Neutrophil (primary cell): ENCODE measurements around the gene TRIM24.

Experiments
- H3K27ac ChIP-seq: fragments of 200-600 bp; sonication (generic); 2 replicates; pipeline ENCODE4 v1.5.1; 2016; ENCODE audit warnings: mild to moderate bottlenecking, moderate library complexity
- H3K27me3 ChIP-seq: fragments of 200-600 bp; sonication (generic); 2 replicates; pipeline ENCODE4 v1.6.0; 2016; ENCODE audit warnings: mild to moderate bottlenecking
- H3K36me3 ChIP-seq: fragments of 200-600 bp; sonication (generic); 2 replicates; pipeline ENCODE4 v1.5.1; 2017
- H3K4me1 ChIP-seq, 2 experiments: fragments of 200-600 bp in 1 of 2; sonication (generic) in 1 of 2; 1 replicate in 1 of 2; 2 replicates in 1 of 2; pipeline versions ENCODE4 v1.5.1 to v1.6.1; 2013 to 2016; ENCODE audit warnings: low read depth in 1 of 2, low read length in 1 of 2, mild to moderate bottlenecking in 1 of 2, moderate library complexity in 1 of 2; ENCODE audit not compliant: control insufficient read depth in 1 of 2, insufficient read depth in 1 of 2
- H3K4me3 ChIP-seq, 2 experiments: fragments of 200-600 bp in 1 of 2; sonication (generic) in 1 of 2; 1 replicate in 1 of 2; 2 replicates in 1 of 2; pipeline ENCODE4 v1.5.1; 2013 to 2016; ENCODE audit warnings: low read depth in 1 of 2, low read length in 1 of 2, mild to moderate bottlenecking in 1 of 2, moderate library complexity in 1 of 2
- H3K9me3 ChIP-seq: fragments of 200-600 bp; sonication (generic); 2 replicates; pipeline ENCODE4 v1.5.1; 2016
- CTCF ChIP-seq: fragments of 200-600 bp; sonication (generic); IDR thresholded peaks from 2 replicates; pipeline ENCODE4 v1.5.1; 2016; ENCODE audit warnings: antibody characterized with exemption

Gene TRIM24

GRCh38 chr7:138545123-138545522, 85.1 kb downstream of the TRIM24 start:
- TF ChIP-seq CTCF, result no peak
- H3K27ac ChIP-seq, result no peak overlapping the region
- no peaks in the 10 kb centered on the region for H3K36me3 ChIP-seq
- no peak overlapping the region for H3K4me3 ChIP-seq
- H3K27me3 ChIP-seq, result no peaks in the 10 kb centered on the region
- no peaks in the 10 kb centered on the region for H3K4me1 ChIP-seq
- H3K9me3 ChIP-seq, result no peaks in the 10 kb centered on the region

- H3K36me3 ChIP-seq, result peaks cover 5% of the 10 kb centered on the region
- H3K9me3 ChIP-seq, result peaks cover 2% of the 10 kb centered on the region
- no peaks in the 10 kb centered on the region for H3K27me3 ChIP-seq
- H3K27ac ChIP-seq, result no peak overlapping the region
- H3K4me3 ChIP-seq, result no peak overlapping the region
- no peak for TF ChIP-seq CTCF
- no peaks in the 10 kb centered on the region for H3K4me1 ChIP-seq
Measured at GRCh38 chr7:138546064-138546619, 86.1 kb downstream of the TRIM24 start.

- H3K4me1 ChIP-seq, result no peaks in the 10 kb centered on the region
- H3K4me3 ChIP-seq, result no peak overlapping the region
- H3K9me3 ChIP-seq, result peaks cover 4% of the 10 kb centered on the region
- H3K27ac ChIP-seq, result no peak overlapping the region
- peaks cover 12% of the 10 kb centered on the region for H3K36me3 ChIP-seq
- TF ChIP-seq CTCF, result no peak
- no peaks in the 10 kb centered on the region for H3K27me3 ChIP-seq
Measured at GRCh38 chr7:138546829-138547228, 86.8 kb downstream of the TRIM24 start.

- Histone ChIP-seq H3K27ac (no peak overlapping the region), H3K4me3 (no peak overlapping the region), H3K27me3 (no peaks in the 10 kb centered on the region), H3K4me1 (no peaks in the 10 kb centered on the region), H3K36me3 (peaks cover 34% of the 10 kb centered on the region), H3K9me3 (peaks cover 4% of the 10 kb centered on the region)
- TF ChIP-seq CTCF, result no peak
Measured at GRCh38 chr7:138549082-138549481, 89.0 kb downstream of the TRIM24 start.

GRCh38 chr7:138550337-138550736, 90.3 kb downstream of the TRIM24 start:
- Histone ChIP-seq H3K9me3 (peaks cover 4% of the 10 kb centered on the region), H3K4me1 (no peaks in the 10 kb centered on the region), H3K27ac (no peak overlapping the region), H3K27me3 (no peaks in the 10 kb centered on the region), H3K36me3 (peaks cover 43% of the 10 kb centered on the region), H3K4me3 (no peak overlapping the region)
- TF ChIP-seq CTCF, result no peak

GRCh38 chr7:138551102-138551501, 91.0 kb downstream of the TRIM24 start:
- no peaks in the 10 kb centered on the region for H3K27me3 ChIP-seq
- no peak overlapping the region for H3K27ac ChIP-seq
- H3K4me1 ChIP-seq, result no peaks in the 10 kb centered on the region
- no peak for TF ChIP-seq CTCF
- H3K36me3 ChIP-seq, result peaks cover 49% of the 10 kb centered on the region
- H3K4me3 ChIP-seq, result no peak overlapping the region
- peaks cover 9% of the 10 kb centered on the region for H3K9me3 ChIP-seq
